ENCODE results near the gene SHCBP1L.
"Not testable (repeated sequence)": the region's sequence is repeated elsewhere in the genome, so short reads cannot be mapped to it uniquely, and the experiment has no call there.

The SHCBP1L gene

DNA sequence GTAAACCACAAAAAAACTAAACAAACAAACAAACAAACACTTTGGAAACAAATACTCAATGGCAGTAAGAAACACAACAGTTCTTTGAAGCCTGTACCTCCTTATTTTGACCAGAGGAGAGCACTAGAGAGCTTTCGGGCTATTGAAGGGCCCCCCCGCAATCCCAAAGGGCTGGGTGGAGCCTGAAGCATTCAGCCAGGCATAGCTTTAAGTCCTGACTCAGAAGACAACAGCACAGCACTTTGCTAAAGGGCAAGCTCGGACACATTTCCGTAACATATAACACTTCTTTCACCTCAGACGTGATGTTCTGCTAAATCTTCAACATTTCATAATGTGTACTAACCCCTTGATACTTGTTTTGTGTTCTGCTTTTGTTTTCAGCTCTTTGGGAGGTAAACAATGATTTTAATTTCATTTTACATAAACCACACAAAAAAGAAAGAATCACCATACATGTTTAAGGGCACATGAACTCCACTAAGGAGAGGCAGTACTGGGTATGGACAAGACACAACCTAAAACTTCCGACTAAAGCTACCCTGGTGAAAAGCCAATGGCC lies 9.7 kb upstream of the SHCBP1L start:
- DNase-seq: peak; percentile 83

- no peak for DNase-seq
Observed at GRCh38 chr1:182960046-182960445, 7.1 kb upstream of the SHCBP1L start.

DNA sequence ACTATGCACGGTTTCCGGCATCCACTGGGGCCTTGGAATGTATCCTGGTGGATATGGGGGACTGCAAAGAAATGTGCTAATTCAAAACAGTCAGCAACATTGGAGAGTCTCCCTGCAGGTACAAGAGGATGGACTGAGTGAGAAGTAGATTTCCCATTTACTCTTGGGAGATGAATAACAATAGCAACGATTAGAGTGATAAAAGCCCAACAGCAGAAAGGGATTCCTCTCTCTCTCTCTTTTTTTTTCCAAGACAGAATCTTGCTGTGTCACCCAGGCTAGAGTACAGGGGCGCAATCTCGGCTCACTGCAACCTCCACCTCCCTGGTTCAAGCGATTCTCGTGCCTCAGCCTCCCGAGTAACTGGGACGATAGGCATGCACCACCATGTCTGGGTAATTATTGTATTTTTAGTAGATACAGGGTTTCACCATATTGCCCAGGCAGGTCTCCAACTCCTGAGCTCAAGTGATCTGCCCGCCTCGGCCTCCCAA lies 5.0 kb upstream of the SHCBP1L start:
- DNase-seq: no peak

GRCh38 chr1:182956708-182957365 lies 3.9 kb upstream of the SHCBP1L start:
- DNase-seq: no peak

DNA sequence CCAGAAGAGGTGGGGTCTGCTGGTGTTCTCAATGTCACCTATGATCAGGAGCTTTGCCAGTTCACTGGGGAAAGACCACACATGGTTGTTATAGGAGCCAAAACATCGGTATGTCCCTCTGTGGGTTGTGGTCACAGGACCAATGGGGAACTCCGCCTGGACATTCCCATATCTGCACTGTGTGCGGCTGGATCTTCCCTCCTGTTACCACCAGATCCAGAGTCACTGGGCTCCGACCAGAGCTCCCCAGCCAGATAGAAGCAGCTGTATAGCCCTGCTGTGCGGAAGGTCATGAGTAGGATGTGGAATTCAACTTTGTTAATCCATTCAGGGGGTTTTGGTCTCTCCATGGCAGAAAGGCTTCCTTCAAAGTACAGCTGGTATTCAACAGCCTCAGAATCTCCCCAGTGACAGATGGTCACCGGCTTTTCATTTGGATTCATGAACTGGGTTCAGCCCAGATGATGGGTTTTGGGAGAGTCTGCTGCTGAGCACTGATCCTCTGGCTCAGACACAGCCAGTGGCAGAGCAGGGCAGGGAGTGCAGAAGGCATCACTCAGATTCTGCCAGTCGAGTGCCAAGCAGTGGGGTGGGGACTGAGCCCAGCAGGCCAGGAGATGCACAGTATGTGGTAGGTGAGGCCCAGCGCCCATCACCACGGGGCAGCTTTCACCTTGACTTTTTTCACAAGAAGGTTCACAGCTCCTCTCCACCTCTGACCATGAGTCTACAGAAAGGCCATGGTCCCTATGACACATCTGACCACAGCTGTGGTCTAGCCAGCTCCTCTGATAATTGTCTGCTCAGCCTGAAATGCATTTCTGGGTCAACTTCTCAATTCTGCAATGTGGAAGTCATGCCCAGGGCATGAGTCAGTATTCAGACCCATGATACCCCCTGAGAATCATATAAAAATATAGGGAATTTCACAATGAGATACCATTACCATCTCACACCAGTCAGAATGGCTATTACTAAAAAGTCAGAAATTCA lies 2.9 kb upstream of the SHCBP1L start:
- DNase-seq: no peak

- peak; percentile 36 for DNase-seq
Observed at GRCh38 chr1:182953826-182954225, 860 bp upstream of the SHCBP1L start.

- not testable (repeated sequence) for DNase-seq
Observed at GRCh38 chr1:182943336-182943735, 9.6 kb downstream of the SHCBP1L start.

DNA sequence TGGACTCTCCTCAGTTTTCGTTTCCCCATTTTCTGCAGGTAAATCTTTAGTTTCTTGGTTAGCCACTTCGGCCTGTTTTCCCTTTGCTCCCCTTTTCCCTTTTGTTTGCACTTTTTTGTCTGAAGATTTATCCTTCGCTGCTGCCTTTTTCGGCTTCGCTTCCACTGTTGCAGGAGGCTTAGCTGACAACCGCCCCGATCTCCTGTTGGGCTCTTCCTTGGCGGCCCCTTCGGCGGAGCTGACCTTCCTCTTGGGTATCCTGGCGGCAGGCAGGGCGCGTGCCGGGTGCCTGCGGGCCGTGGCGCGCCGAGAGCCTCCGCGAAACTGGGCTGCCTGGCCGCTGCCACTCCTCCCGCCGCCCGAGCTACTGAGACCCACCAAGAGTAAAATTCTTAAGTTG lies 10.8 kb downstream of the SHCBP1L start:
- DNase-seq: peak; percentile 30

- DNase-seq: no peak
Observed at GRCh38 chr1:182939413-182939812, 13.6 kb downstream of the SHCBP1L start.

DNA sequence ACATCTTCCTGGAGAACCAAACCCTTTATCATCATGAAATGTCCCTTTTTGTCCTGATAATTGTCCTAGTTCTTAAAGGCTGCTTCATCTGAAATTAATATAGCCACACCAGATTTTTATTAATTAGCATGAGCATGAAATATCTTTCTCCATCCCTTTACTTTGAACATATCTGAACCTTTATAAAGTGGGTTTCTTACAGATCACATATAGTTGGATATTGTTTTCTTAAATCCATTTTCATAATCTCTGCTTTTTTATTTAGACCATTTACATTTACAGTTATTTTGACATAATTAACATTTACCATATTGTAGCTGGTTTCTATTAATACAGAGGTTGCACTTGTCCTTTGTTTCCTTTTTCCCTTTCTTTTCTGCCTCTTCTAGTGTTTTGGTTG lies 17.2 kb downstream of the SHCBP1L start:
- no peak for DNase-seq

- no peak for DNase-seq
Observed at GRCh38 chr1:182930985-182931384, 22.0 kb downstream of the SHCBP1L start.

- DNase-seq: no peak
Observed at GRCh38 chr1:182927693-182928433, 25.1 kb downstream of the SHCBP1L start.

DNA sequence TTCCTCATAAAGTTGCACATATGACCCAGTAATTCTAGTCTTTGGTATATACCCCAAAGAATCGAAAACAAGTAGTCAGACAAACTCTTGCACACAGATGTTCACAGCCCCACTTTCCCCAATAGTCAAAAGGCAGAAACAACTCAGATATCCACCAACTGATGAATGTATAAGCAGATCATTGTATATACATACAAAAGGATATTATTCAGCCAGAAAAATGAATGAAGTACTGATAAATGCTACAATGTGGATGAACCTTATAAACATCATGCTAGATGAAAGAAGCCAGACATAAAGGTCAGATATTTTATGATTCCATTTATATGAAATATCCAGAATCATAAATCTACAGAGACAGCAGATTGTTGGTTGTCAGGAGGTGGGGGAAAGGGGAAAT lies 27.3 kb downstream of the SHCBP1L start:
- DNase-seq: no peak

- DNase-seq: no peak
Observed at GRCh38 chr1:182917378-182917777, 35.6 kb downstream of the SHCBP1L start.

DNA sequence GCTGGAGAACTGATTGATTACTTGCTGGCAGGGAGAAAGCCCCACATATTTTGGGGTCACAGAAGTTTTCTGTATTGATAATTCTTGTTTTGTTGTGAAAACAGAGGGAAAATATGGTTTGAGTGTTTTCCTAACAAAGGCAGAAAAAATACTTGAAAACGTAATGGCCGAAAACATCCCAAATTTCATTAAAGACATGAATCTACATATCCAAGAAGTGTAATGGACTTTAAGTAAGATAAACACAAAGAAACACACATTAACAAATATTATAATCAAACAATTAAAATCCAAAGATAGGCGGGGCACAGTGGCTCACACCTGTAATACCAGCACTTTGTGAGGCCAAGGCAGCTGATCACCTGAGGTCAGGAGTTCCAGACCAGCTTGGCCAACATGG lies 39.6 kb downstream of the SHCBP1L start:
- no peak for DNase-seq

DNA sequence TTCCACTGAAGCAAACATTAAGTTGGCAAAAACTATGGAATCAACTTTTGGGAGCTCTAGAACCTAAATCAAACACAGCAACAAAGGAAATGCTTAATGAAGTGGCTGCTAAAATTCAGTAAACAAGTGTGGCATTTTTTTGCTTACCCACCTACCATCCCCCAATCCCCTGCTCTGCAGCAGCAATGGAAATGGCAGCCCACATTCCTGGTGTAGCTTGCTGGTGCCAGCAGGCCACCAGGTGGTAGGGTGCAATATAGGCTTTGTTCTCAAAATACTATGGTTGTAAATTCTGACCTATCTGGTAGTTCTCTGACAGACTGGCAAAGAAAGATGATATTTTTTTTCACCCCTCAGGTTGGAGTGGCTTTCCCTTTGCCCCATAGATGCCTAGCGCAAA lies 42.8 kb downstream of the SHCBP1L start:
- DNase-seq: no peak

DNA sequence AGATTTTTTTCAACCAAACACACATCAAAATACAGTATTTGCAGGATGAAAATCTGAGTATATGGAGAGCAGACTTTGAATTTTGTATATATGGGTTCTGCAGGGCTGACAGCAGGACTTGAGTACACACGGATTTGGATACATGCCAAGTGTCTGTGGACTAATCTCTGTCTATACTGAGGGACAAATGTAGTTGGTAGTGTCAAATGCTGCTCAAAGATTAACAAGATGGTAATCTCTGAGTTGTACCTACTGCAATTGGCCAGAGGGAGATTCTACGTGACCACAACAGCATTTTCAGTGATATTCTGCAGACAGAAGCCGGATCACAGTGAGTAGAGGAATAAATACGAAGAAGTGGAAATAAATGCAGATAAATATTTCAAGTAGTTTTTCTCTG lies 43.4 kb downstream of the SHCBP1L start:
- DNase-seq: no peak

GRCh38 chr1:182905321-182905720 lies 47.6 kb downstream of the SHCBP1L start:
- DNase-seq: no peak

DNA sequence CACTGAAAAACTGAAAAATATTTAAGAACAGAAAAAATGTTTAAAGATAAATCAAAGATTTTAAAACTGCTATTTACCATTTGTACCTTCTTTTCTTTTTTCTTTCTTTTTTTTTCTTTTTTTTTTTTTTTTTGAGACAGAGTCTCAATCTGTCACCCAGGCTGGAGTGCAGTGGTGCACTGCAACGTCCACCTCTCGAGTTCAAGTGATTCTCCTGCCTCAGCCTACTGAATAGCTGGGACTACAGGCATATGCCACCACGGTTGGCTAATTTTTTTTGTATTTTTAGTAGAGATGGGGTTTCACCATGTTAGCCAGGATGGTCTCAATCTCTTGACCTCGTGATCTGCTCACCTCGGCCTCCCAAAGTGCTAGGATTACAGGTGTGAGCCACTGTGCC lies 51.0 kb downstream of the SHCBP1L start:
- not testable (repeated sequence) for DNase-seq

GRCh38 chr1:182897696-182898095 lies 55.3 kb downstream of the SHCBP1L start:
- no peak for DNase-seq

GRCh38 chr1:182890927-182891610 lies 61.9 kb downstream of the SHCBP1L start:
- DNase-seq: no peak

- peak; percentile 19 for DNase-seq
Observed at GRCh38 chr1:182889997-182890396, 63.0 kb downstream of the SHCBP1L start.

All from right hindlimb (tissue), 1 donor.